Activated T-cell treated with anti-CD3 and anti-CD28 coated beads, Interleukin-2, amount 50 U/mL, for 24 hours (primary cell): Measurements from ENCODE around the gene SMARCAL1.

ENCODE experiments used
- DNase-seq: peaks from one replicate; pipeline ENCODE4 v3.0.0-alpha.2; 2020
- H3K27ac Mint-ChIP-seq: 2 replicates; pipeline ENCODE4 v1.8.0; 2020; ENCODE audit warnings: mild to moderate bottlenecking, mixed read lengths
- H3K27me3 Mint-ChIP-seq: 2 replicates; pipeline ENCODE4 v1.8.0; 2020; ENCODE audit warnings: mixed read lengths
- H3K36me3 Mint-ChIP-seq: 2 replicates; pipeline ENCODE4 v1.8.0; 2020; ENCODE audit warnings: low read depth, mixed read lengths
- H3K4me1 Mint-ChIP-seq: 2 replicates; pipeline ENCODE4 v1.8.0; 2020; ENCODE audit warnings: low read depth, mixed read lengths
- H3K4me3 Mint-ChIP-seq: 2 replicates; pipeline ENCODE4 v1.8.0; 2020; ENCODE audit warnings: mild to moderate bottlenecking, moderate library complexity, mixed read lengths
- H3K9me3 Mint-ChIP-seq: 2 replicates; pipeline ENCODE4 v1.8.0; 2020; ENCODE audit warnings: mixed read lengths

Gene SMARCAL1

GRCh38 chr2:216385478-216385877, 26.8 kb upstream of the SMARCAL1 start:
- no peaks in the 10 kb centered on the region for H3K36me3 Mint-ChIP-seq
- no peaks in the 10 kb centered on the region for H3K27me3 Mint-ChIP-seq
- no peak overlapping the region for H3K4me3 Mint-ChIP-seq
- no peaks in the 10 kb centered on the region for H3K9me3 Mint-ChIP-seq
- H3K27ac Mint-ChIP-seq: no peak overlapping the region
- peaks cover 19% of the 10 kb centered on the region for H3K4me1 Mint-ChIP-seq
- DNase-seq: no peak

- no peaks in the 10 kb centered on the region for H3K9me3 Mint-ChIP-seq
- DNase-seq: no peak
- no peaks in the 10 kb centered on the region for H3K27me3 Mint-ChIP-seq
- H3K36me3 Mint-ChIP-seq: no peaks in the 10 kb centered on the region
- no peak overlapping the region for H3K27ac Mint-ChIP-seq
- H3K4me3 Mint-ChIP-seq: no peak overlapping the region
- peaks cover 19% of the 10 kb centered on the region for H3K4me1 Mint-ChIP-seq
Observed at GRCh38 chr2:216387262-216387661, 25.0 kb upstream of the SMARCAL1 start.

GRCh38 chr2:216388046-216388884, 24.0 kb upstream of the SMARCAL1 start:
- Mint-ChIP-seq H3K27ac (peak overlapping the region; percentile 72), H3K4me3 (no peak overlapping the region), H3K4me1 (peaks cover 19% of the 10 kb centered on the region), H3K36me3 (no peaks in the 10 kb centered on the region), H3K27me3 (no peaks in the 10 kb centered on the region), H3K9me3 (no peaks in the 10 kb centered on the region)
- DNase-seq: peak; percentile 35

GRCh38 chr2:216389570-216389969, 22.7 kb upstream of the SMARCAL1 start:
- Mint-ChIP-seq H3K4me3 (no peak overlapping the region), H3K9me3 (no peaks in the 10 kb centered on the region), H3K27ac (no peak overlapping the region), H3K36me3 (no peaks in the 10 kb centered on the region), H3K4me1 (peaks cover 20% of the 10 kb centered on the region), H3K27me3 (no peaks in the 10 kb centered on the region)
- no peak for DNase-seq

- H3K4me3 Mint-ChIP-seq: no peak overlapping the region
- no peaks in the 10 kb centered on the region for H3K9me3 Mint-ChIP-seq
- no peaks in the 10 kb centered on the region for H3K36me3 Mint-ChIP-seq
- DNase-seq: no peak
- H3K4me1 Mint-ChIP-seq: peaks cover 24% of the 10 kb centered on the region
- no peaks in the 10 kb centered on the region for H3K27me3 Mint-ChIP-seq
- H3K27ac Mint-ChIP-seq: no peak overlapping the region
Observed at GRCh38 chr2:216391401-216391800, 20.9 kb upstream of the SMARCAL1 start.

- H3K27me3 Mint-ChIP-seq: no peaks in the 10 kb centered on the region
- no peak overlapping the region for H3K27ac Mint-ChIP-seq
- H3K4me1 Mint-ChIP-seq: peaks cover 24% of the 10 kb centered on the region
- H3K4me3 Mint-ChIP-seq: no peak overlapping the region
- no peaks in the 10 kb centered on the region for H3K9me3 Mint-ChIP-seq
- no peak for DNase-seq
- H3K36me3 Mint-ChIP-seq: no peaks in the 10 kb centered on the region
Observed at GRCh38 chr2:216392018-216392562, 20.2 kb upstream of the SMARCAL1 start.

GRCh38 chr2:216392945-216393840, 19.1 kb upstream of the SMARCAL1 start:
- no peak overlapping the region for H3K27ac Mint-ChIP-seq
- DNase-seq: no peak
- H3K36me3 Mint-ChIP-seq: no peaks in the 10 kb centered on the region
- H3K9me3 Mint-ChIP-seq: no peaks in the 10 kb centered on the region
- no peak overlapping the region for H3K4me3 Mint-ChIP-seq
- H3K4me1 Mint-ChIP-seq: peaks cover 17% of the 10 kb centered on the region
- no peaks in the 10 kb centered on the region for H3K27me3 Mint-ChIP-seq

- H3K27ac Mint-ChIP-seq: no peak overlapping the region
- peaks cover 5% of the 10 kb centered on the region for H3K4me1 Mint-ChIP-seq
- DNase-seq: no peak
Observed at GRCh38 chr2:216394881-216395280, 17.4 kb upstream of the SMARCAL1 start.

GRCh38 chr2:216399621-216400020, 12.7 kb upstream of the SMARCAL1 start:
- Mint-ChIP-seq H3K27ac (no peak overlapping the region), H3K27me3 (no peaks in the 10 kb centered on the region), H3K4me3 (no peak overlapping the region), H3K9me3 (no peaks in the 10 kb centered on the region), H3K4me1 (peaks cover 4% of the 10 kb centered on the region), H3K36me3 (no peaks in the 10 kb centered on the region)
- DNase-seq: no peak

More at GRCh38 chr2:216394881-216395280, 17.4 kb upstream of the SMARCAL1 start:
- Mint-ChIP-seq H3K9me3 (no peaks in the 10 kb centered on the region), H3K4me3 (no peak overlapping the region), H3K36me3 (no peaks in the 10 kb centered on the region), H3K27me3 (no peaks in the 10 kb centered on the region)

- Mint-ChIP-seq H3K36me3 (no peaks in the 10 kb centered on the region), H3K9me3 (no peaks in the 10 kb centered on the region), H3K27me3 (peaks cover 3% of the 10 kb centered on the region), H3K4me3 (no peak overlapping the region), H3K4me1 (no peaks in the 10 kb centered on the region), H3K27ac (no peak overlapping the region)
- DNase-seq: no peak
Observed at GRCh38 chr2:216402751-216403150, 9.5 kb upstream of the SMARCAL1 start.

GRCh38 chr2:216404010-216404618, 8.2 kb upstream of the SMARCAL1 start:
- Mint-ChIP-seq H3K4me1 (no peaks in the 10 kb centered on the region), H3K27ac (no peak overlapping the region), H3K4me3 (no peak overlapping the region), H3K9me3 (no peaks in the 10 kb centered on the region), H3K36me3 (no peaks in the 10 kb centered on the region), H3K27me3 (peaks cover 3% of the 10 kb centered on the region)
- peak; percentile 59 for DNase-seq

GRCh38 chr2:216405588-216405987, 6.7 kb upstream of the SMARCAL1 start:
- DNase-seq: no peak
- Mint-ChIP-seq H3K27me3 (peaks cover 3% of the 10 kb centered on the region), H3K4me3 (no peak overlapping the region), H3K9me3 (no peaks in the 10 kb centered on the region), H3K4me1 (no peaks in the 10 kb centered on the region), H3K36me3 (no peaks in the 10 kb centered on the region), H3K27ac (no peak overlapping the region)

- Mint-ChIP-seq H3K4me1 (peaks cover 5% of the 10 kb centered on the region), H3K27ac (no peak overlapping the region), H3K9me3 (no peaks in the 10 kb centered on the region), H3K27me3 (peaks cover 3% of the 10 kb centered on the region), H3K36me3 (no peaks in the 10 kb centered on the region), H3K4me3 (no peak overlapping the region)
- DNase-seq: no peak
Observed at GRCh38 chr2:216406826-216407225, 5.5 kb upstream of the SMARCAL1 start.
